Panc1 (cell line): ENCODE data around the gene VSX2.

Source experiments
- POLR2AphosphoS5 ChIP-seq: IDR thresholded peaks from 2 replicates; pipeline ENCODE4 v1.6.1; 2012; ENCODE audit warnings: mild to moderate bottlenecking, low read depth, low read length, moderate library complexity
- TF ChIP-seq, protein P1 (sequence below): fragments of 450-650 bp; IDR thresholded peaks from 2 replicates; pipeline ENCODE4 v1.5.1; 2017; ENCODE audit warnings: mild to moderate bottlenecking

DNA sequence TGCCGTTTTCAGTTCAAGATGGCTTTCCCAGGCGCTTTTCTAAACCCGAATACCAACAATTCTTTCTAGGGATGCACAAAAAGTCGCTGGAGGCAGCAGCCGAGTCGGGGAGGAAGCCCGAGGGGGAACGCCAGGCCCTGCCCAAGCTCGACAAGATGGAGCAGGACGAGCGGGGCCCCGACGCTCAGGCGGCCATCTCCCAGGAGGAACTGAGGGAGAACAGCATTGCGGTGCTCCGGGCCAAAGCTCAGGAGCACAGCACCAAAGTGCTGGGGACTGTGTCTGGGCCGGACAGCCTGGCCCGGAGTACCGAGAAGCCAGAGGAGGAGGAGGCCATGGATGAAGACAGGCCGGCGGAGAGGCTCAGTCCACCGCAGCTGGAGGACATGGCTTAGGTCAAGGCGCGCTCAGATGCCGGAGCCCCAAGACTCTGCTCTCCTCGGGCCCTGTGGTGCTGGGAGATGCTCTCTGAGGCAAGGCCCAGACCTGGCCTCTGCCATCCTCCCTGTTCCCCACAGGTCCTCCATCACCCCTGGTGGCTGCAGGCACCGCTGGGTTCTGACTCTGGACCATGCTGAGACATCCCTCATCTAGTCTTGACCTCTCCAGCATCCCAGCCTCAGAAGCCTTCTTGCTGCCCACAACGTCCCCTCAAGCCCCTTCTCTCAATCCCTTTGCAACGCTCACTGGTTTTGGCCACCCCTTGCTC, 21.4 kb downstream of the VSX2 start:
- no peak for TF ChIP-seq POLR2AphosphoS5
- TF ChIP-seq, protein P1, sequence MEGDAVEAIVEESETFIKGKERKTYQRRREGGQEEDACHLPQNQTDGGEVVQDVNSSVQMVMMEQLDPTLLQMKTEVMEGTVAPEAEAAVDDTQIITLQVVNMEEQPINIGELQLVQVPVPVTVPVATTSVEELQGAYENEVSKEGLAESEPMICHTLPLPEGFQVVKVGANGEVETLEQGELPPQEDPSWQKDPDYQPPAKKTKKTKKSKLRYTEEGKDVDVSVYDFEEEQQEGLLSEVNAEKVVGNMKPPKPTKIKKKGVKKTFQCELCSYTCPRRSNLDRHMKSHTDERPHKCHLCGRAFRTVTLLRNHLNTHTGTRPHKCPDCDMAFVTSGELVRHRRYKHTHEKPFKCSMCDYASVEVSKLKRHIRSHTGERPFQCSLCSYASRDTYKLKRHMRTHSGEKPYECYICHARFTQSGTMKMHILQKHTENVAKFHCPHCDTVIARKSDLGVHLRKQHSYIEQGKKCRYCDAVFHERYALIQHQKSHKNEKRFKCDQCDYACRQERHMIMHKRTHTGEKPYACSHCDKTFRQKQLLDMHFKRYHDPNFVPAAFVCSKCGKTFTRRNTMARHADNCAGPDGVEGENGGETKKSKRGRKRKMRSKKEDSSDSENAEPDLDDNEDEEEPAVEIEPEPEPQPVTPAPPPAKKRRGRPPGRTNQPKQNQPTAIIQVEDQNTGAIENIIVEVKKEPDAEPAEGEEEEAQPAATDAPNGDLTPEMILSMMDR = no peak
